Nephron progenitor cell (in vitro differentiated cells): Measurements from ENCODE around the gene PLXNA4.

Source experiments
- DNase-seq: peaks from one replicate; pipeline ENCODE4 v3.0.0; 2021
- H3K27ac Mint-ChIP-seq: 2 replicates; pipeline ENCODE4 v1.8.0; 2021; ENCODE audit warnings: mild to moderate bottlenecking, moderate library complexity, mixed read lengths
- H3K27me3 Mint-ChIP-seq: 2 replicates; pipeline ENCODE4 v1.8.0; 2021; ENCODE audit warnings: mild to moderate bottlenecking, low read depth, mixed read lengths; ENCODE audit not compliant: poor library complexity
- H3K36me3 Mint-ChIP-seq: 2 replicates; pipeline ENCODE4 v1.8.0; 2021; ENCODE audit warnings: low read depth, mixed read lengths
- H3K4me1 Mint-ChIP-seq: 2 replicates; pipeline ENCODE4 v1.8.0; 2021; ENCODE audit warnings: mixed read lengths
- H3K4me3 Mint-ChIP-seq: 2 replicates; pipeline ENCODE4 v1.8.0; 2021; ENCODE audit warnings: mild to moderate bottlenecking, moderate library complexity, mixed read lengths
- H3K9me3 Mint-ChIP-seq: 2 replicates; pipeline ENCODE4 v1.8.0; 2021; ENCODE audit warnings: mild to moderate bottlenecking, moderate library complexity, mixed read lengths
- TF ChIP-seq, protein P1 (sequence below): fragments of 200-600 bp; sonication (generic); IDR thresholded peaks from 2 replicates; pipeline ENCODE4 v1.5.0; 2021; ENCODE audit warnings: antibody characterized with exemption

The PLXNA4 gene

DNA sequence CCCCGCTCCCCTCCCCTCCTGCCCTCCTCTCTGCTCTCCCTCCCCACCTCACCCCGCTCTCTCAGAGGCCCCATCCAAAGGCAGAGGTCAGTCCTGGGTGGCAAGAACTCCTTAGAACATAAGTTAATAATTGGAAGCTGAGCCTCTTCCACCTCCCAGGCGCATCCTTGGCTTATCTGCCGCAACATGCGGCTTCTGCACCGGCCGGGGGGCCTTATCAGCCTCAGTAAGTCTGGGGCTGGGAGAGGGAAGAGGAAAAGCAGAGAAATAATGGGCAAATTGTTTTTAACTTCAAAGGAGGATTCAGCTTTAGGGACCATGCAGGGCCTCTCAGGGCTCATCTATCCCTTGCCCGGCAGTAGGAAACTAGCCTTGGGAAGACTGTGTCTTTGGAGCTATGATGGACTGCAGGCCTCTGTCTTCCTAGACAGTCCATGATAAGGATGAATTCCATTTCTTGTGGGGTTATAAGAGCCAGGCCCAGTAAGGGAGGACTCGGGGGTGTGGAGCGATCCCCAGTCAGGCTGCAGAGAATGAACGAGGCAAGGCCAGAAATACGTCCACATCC, 411.6 kb downstream of the PLXNA4 start:
- no peak for DNase-seq
- Mint-ChIP-seq H3K27ac (no peak overlapping the region), H3K4me1 (peaks cover 2% of the 10 kb centered on the region), H3K27me3 (peaks cover 36% of the 10 kb centered on the region), H3K4me3 (no peak overlapping the region), H3K9me3 (no peaks in the 10 kb centered on the region), H3K36me3 (no peaks in the 10 kb centered on the region)
- TF ChIP-seq, protein P1, sequence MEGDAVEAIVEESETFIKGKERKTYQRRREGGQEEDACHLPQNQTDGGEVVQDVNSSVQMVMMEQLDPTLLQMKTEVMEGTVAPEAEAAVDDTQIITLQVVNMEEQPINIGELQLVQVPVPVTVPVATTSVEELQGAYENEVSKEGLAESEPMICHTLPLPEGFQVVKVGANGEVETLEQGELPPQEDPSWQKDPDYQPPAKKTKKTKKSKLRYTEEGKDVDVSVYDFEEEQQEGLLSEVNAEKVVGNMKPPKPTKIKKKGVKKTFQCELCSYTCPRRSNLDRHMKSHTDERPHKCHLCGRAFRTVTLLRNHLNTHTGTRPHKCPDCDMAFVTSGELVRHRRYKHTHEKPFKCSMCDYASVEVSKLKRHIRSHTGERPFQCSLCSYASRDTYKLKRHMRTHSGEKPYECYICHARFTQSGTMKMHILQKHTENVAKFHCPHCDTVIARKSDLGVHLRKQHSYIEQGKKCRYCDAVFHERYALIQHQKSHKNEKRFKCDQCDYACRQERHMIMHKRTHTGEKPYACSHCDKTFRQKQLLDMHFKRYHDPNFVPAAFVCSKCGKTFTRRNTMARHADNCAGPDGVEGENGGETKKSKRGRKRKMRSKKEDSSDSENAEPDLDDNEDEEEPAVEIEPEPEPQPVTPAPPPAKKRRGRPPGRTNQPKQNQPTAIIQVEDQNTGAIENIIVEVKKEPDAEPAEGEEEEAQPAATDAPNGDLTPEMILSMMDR, result no peak

DNA sequence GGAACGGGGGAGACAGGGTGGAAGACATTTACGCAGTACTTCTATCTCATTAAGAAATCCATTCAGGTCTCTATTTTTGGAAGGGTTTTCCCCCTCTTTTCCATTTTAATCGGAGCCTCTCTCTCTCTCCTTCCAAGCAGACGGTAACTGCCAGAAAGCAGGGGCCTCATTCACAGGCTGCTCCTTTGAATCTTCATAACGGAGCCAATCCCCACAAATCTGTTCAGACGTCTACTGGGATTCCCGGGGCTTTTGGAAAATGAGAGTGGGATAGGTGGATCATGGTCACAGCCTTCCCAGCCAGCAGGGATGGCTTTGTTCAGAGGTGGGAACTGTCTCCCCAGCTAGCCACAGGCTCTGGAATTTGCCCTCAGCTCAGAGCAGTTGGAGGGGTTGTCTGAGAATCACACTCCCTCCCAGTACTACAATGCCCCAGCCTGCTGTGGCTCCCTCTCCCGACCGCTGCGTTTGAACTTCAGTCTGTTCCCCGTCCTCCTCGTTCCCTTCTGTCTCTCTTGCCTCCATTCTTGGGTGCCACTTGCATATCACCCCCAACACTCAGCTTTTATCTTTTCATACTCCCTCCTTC, 413.6 kb downstream of the PLXNA4 start:
- Mint-ChIP-seq H3K4me1 (no peaks in the 10 kb centered on the region), H3K4me3 (no peak overlapping the region), H3K27ac (no peak overlapping the region), H3K36me3 (no peaks in the 10 kb centered on the region), H3K9me3 (no peaks in the 10 kb centered on the region), H3K27me3 (peaks cover 39% of the 10 kb centered on the region)
- TF ChIP-seq, protein P1, result no peak
- no peak for DNase-seq

DNA sequence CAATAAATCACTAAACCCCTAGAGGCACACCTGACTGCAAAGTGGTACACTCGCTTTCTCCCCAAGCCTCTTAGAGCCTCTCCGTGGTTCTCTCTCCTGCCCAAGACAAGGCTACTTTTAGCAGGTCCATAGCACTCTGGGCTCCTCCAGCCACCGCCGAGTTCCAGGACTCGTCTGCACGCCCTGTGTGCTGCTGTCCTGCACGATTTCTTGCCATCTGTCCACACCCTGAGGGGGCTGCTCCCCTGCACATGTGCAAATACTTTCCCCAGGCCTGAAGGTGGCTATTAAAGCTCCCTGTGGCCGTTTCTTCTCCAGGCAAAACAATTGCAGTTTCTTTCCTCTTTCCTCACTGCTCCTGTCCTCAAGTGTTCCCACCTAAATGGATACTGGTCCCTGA, 414.3 kb downstream of the PLXNA4 start:
- Mint-ChIP-seq H3K9me3 (no peaks in the 10 kb centered on the region), H3K36me3 (no peaks in the 10 kb centered on the region), H3K4me3 (no peak overlapping the region), H3K4me1 (no peaks in the 10 kb centered on the region), H3K27ac (peak overlapping the region; percentile 26), H3K27me3 (peaks cover 44% of the 10 kb centered on the region)
- no peak for DNase-seq
- TF ChIP-seq, protein P1, result no peak

DNA sequence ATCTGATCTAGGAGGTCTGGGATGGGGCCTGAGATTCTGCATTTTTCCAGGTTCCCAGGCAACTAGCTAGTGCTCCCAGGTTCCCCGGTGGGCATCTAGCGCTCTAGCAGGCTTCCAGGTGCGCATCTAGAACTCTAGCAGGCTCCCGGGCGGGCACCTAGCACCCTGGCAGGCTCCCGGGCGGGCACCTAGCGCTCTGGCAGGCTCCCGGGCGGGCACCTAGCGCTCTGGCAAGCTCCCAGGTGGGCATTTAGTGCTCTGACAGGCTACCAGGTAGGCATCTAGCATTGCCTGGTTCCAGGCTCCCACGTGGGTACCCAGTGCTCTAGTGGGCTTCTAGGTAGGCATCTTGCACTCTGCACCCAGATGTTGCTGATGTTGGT, 414.7 kb downstream of the PLXNA4 start:
- Mint-ChIP-seq H3K4me3 (no peak overlapping the region), H3K4me1 (no peaks in the 10 kb centered on the region), H3K27me3 (peaks cover 43% of the 10 kb centered on the region), H3K36me3 (no peaks in the 10 kb centered on the region), H3K27ac (no peak overlapping the region), H3K9me3 (no peaks in the 10 kb centered on the region)
- TF ChIP-seq, protein P1, result no peak
- DNase-seq, result no peak

DNA sequence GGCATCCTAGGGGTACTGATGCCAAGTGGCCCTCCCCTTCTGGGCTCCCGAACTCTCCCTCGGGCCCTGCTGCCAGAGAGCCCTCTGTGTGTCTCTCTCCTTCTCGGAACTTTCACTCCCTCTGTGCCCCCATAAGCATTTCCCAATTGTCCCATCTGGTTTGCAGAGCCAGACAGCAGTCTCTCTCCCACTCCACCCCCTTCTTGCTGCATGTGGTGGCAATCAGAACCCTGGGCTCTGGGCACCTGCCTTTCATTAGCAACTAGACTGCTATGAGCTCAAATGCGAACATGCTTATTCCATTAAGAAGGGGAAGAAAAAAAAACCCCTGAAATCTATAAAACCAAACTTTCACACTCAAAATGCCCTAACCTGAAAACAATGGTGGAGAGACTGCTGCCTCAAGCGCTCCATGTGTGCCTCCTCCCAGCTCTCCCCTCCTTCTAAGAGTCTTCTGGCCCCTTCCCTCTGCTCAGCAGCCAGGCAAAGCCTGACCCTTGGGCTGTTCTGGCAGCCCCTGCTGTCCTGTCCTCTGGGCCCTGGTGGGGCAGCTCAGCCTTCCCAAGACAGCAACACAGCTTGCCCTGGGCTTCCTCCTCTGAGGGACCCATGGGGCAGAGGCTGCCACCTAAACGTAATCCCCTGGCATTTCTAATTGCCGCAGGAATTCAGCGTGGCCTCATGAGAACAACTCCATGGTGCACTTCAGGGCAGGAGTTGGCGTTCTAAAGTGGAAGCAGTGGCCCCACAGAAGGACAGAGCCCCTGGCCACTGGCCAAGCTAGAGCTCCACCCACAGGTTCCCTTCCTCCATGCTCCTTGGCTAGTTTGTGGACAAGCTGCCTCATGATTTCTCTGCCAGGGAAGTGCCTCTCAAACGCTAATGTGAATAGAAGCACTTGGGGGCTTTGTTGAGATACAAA, 415.4 kb downstream of the PLXNA4 start:
- Mint-ChIP-seq H3K9me3 (no peaks in the 10 kb centered on the region), H3K4me1 (no peaks in the 10 kb centered on the region), H3K36me3 (no peaks in the 10 kb centered on the region), H3K4me3 (no peak overlapping the region), H3K27me3 (peaks cover 48% of the 10 kb centered on the region), H3K27ac (no peak overlapping the region)
- TF ChIP-seq, protein P1, result no peak
- no peak for DNase-seq
